Measurements from ENCODE around the gene ADAMTS8.

Gene ADAMTS8

DNA sequence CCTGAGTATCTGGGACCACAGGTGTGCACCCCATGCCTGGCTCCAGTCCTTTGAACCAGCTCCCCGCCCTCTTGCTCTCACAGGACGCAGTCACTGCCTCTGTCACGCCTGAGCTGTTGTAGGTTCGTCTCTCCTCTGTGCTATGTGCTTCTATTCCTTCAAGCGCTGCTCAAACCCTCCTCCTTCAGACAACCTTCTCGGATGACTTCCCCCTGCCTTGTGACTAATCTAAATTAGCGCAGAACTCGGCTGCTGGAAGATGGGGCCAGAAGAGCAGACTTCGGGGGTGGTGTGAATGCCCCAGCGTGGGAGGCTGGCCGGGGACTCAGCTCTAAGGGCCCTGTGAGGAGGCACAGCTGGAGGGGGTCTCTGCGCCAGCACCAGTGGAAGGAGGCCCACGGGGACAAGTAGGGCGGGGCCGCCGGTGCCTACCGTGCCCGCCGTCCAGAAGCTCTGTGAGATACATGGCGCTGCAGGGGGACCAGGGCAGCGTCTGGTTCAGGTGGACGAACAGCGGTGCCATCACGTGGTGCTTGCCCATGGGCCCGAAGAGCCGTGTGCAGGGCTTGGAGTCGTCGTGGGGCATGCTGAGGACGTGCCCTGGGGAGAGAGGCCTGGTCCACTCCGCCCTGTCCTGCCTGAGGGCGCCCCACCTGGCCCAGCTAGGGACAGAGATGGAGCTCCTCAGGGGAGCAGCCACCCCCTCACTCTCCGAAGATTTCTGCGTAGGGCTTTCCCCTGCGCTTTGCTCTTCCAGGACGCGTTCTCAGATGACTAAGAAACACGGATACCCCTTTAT lies 12.5 kb downstream of the ADAMTS8 start:
- no peak for DNase-seq

DNA sequence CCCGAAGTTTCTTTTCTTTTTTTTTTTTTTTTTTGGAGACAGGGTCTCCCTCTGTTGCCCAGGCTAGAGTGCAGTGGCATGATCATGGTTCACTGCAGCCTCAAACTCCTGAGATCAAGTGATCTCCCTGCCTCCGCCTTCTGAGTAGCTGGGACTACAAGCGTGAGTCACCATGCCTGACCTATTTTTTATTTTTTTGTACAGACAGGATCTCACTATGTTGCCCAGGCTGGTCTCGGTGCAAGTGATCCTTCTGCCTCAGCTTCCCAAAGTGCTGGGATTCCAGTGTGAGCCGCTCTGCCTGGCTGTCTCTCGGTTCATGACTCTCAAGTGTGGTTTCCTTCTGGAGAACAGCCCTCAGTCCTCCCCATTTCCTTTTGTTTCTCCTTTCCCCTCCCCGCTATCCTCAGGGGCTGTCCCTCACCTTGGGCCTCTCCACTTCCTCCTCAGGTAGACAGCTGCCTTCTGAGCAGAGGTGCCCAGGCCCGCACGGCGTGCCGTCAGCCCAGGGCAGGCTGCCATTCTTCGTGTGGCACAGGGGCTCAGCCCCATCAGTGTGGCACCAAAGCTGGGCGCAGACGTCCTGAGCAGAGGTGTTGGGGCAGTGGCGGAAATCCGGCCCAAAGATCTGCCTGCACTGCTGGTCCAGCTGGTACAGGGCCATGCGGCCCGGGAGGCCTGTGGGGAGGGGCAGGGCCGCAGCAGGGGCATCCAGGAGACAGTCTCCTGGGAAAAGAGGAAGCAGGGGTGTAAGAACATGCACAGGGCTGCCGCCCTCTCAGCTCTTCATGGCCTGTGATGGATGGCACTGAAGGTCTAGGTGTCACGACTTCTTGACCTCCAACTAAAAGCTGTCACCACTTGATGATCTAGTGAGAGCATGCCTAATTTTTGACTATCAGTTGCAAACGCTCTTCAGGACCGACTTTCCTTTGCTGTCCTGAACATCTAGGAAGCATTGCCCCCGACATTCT lies 14.0 kb downstream of the ADAMTS8 start:
- DNase-seq: no peak

GRCh38 chr11:130413405-130414106 lies 14.9 kb downstream of the ADAMTS8 start:
- no peak for DNase-seq

GRCh38 chr11:130411223-130411622 lies 17.2 kb downstream of the ADAMTS8 start:
- no peak for DNase-seq

- no peak for DNase-seq
Measured at GRCh38 chr11:130409594-130410388, 18.6 kb downstream of the ADAMTS8 start.

GRCh38 chr11:130408901-130409300 lies 19.5 kb downstream of the ADAMTS8 start:
- no peak for DNase-seq

DNA sequence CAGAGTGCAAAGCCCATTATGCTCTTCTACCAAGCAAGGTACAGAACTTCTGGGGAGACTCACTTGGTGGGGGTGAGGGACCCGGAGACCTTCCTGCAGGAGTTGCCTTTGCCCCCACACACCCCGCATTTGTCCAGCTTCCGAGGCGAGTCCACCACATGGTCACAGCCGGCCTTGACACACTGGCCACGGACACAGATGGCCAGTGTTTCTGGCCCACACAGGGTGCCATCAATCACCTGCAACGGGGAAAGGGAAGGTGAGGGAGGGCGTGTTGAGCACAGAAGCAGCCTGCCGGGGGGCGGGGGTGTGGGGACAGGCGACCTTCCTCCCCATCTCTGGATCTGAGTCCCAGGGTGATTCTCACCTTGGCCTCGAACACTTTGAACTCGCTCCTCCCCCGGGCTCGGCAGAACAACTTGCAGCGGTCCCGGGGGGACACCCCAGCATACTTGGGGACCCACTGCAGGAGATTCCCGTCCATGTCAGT lies 20.0 kb downstream of the ADAMTS8 start:
- no peak for DNase-seq

GRCh38 chr11:130407978-130408377 lies 20.4 kb downstream of the ADAMTS8 start:
- DNase-seq: no peak

GRCh38 chr11:130405428-130405827 lies 23.0 kb downstream of the ADAMTS8 start:
- DNase-seq: no peak

- no peak for DNase-seq
Measured at GRCh38 chr11:130404727-130405126, 23.7 kb downstream of the ADAMTS8 start.

GRCh38 chr11:130403967-130404366 lies 24.4 kb downstream of the ADAMTS8 start:
- no peak for DNase-seq

- peak; percentile 91 for DNase-seq
Measured at GRCh38 chr11:130403271-130403804, 25.1 kb downstream of the ADAMTS8 start.

GRCh38 chr11:130402570-130402969 lies 25.8 kb downstream of the ADAMTS8 start:
- no peak for DNase-seq

GRCh38 chr11:130400781-130401483 lies 27.5 kb downstream of the ADAMTS8 start:
- DNase-seq: peak; percentile 66

DNA sequence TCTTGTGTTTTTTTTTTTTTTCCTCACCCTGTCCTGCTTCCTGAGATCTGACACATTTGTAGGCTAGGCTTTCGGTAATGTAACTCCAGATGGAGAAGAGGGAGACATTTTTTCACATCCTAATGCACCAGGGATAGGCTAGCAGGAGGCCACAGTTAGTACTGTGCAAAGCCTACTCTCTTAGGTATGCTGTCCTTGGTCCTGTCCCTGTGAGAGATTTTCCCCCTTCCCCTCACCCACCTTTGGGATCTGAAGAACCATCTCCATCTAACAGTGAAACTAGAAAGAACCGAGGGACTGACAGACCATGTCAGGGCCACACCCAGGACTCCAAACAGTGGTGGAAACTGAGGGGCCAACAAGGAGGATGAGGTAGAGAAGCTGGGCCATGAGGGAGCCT lies 29.2 kb downstream of the ADAMTS8 start:
- no peak for DNase-seq

- DNase-seq: no peak
Measured at GRCh38 chr11:130397780-130398179, 30.6 kb downstream of the ADAMTS8 start.

DNA sequence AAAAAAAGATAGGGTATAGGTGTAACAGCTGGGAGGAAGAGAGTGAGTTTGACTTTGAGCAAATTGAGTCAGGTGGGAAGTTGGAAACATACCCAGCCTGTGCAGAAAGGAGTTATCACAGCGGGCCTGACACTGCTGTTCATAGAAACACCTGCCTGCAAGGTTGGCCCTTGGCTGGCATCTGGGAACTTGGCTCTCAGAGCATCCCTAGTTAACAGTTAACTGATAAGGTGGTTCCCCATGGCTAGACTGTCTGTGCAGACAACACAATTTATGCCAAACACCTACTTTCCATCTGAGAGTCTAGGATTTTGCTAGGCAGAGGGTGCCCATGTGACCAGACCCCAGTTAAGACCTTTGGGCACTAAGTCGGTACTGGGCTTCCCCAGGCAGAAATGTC lies 31.4 kb downstream of the ADAMTS8 start:
- no peak for DNase-seq

- DNase-seq: no peak
Measured at GRCh38 chr11:130394615-130395014, 33.8 kb downstream of the ADAMTS8 start.

DNA sequence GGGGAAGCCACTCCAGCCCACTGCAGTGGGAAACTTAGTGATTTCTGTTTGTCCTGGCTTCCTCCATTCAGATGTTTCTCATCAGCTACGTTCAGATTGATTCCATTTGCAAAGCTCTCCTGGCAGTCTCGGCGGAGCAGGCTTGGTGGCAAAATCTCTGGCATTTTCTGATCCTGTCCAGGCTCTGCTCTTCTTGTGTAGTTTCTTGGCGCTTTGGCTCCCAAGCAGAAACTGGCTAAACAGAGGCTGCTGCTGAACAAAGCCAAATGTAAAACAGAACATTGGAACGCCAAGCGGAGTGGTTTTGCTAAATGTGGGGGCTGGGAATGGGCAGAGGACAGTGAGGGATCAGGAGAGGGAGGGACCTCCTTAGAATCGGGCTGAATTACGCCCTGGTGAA lies 36.7 kb downstream of the ADAMTS8 start:
- DNase-seq: peak; percentile 33

- peak; percentile 60 for DNase-seq
Measured at GRCh38 chr11:130390071-130390758, 38.2 kb downstream of the ADAMTS8 start.
